GM18520 (cell line): ENCODE measurements around the gene METTL25.

ENCODE experiments used
- ATAC-seq: cut with Tn5 transposase; IDR thresholded peaks from one replicate; pipeline ENCODE4 v1.9.1; 2021; ENCODE audit not compliant: unreplicated experiment

The METTL25 gene

GRCh38 chr12:82461836-82462235, 103.5 kb downstream of the METTL25 start:
- ATAC-seq, result no peak

DNA sequence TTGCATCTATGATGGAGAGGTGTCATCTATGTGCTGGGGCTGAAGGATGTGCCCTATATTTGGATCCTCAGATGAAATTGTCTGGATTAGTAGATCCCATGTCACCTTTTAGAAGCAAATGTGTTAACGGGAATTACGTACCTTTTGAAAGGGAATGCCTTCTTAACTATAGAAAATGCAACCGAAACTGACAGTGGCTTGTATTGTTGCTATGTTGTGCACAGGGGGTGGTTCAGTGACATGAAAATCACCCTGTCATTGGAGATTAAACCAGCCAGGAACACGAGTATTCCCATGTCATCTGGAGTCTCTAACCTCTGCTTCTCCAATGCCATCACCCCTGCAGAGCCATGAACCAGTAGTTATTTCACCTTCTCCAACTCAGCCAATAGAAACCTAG, 110.2 kb downstream of the METTL25 start:
- ATAC-seq, result no peak

DNA sequence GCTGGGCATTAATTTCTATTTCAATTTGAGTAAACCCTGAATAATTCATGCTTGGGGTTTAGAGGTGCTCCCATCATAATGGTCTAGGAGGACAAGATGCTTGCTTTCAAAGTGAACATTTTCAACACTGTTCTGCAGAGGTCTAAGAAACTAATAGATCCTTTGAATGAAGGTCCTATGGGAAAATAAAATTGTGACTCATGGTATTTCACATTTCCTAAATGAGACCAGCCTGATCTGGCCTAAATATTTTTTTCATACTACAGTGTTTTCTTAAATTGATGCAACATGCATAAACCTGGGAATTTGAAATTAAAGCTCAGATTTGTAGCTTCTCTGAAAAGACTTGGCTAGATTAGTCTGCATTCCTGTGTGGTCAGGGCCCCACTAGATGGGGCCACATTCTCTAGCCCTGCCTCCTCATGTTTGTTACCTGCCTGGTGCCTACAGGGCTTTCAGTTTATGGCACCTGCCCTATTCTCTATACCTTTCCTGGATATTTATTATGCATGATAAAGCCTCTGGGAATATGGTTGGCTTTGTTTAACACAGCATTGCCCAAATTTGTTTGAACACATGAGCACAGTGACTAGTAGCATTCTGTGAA, 112.7 kb downstream of the METTL25 start:
- ATAC-seq, result no peak

GRCh38 chr12:82473111-82473754, 114.9 kb downstream of the METTL25 start:
- ATAC-seq, result no peak

DNA sequence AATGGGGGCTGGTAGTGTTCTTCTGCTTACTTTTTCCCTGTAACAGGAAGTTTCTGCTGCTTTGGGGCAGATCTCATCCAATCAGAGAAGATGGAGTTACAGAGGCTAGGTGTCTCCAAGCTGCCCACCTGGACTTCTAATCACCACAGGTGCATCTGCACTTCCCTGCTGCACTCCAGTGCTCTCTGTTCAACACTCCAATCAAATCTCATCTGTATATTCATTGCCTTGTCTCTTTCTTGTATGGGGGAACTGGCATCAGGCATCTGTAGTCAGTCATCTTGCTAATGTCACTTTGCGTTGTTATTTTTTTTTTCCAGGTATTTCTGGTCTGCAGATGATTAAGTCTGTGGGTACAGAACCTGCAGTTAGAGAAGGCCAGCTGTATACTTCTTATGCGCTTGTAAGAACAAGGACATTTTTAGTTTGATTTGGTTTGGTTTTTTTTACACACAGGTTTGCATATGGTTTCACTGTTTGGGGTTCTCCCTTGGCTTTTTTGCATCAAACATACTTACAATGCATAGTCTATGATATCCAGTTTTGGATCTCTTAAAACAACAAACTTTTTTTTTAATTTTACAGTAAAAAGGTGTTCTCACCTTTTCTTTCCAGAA, 116.0 kb downstream of the METTL25 start:
- peak; percentile 75 for ATAC-seq

DNA sequence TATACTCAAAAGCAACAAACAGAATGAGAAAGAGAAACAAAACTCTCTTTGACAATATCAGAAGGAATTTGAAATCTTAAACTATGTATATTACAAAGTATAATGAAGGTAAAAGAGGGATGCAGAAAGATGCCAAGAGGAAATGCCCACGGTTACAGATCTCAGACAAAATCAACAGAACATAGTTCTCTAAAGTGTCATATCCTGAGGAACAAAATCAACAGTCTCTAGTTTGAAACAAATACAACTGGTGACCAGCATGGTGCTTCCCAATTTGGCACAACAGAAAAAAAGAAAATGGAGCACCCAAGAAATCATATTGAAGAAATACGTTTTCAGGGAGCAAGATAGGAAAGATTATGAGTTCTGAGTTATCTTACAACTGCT, 116.5 kb downstream of the METTL25 start:
- ATAC-seq, result peak; percentile 3

- no peak for ATAC-seq
Observed at GRCh38 chr12:82475211-82475610, 116.9 kb downstream of the METTL25 start.

DNA sequence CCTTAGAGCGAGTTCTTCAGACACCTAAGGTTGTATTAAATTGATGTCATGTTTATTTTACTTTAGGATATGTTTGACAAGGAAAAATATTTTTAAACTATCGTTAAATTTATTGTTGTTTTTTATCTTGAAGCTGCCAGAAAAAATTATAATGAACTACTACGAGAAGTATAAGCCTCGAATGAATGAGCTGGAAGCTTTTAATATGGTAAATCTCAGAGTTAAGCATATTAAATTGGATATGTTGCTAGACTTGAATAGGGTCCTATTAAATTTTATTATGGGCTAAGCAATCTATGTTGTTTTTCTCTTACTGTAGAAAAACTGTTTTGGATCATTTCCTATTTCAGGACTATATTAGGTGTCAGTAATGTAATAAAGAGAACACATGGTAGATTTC, 118.2 kb downstream of the METTL25 start:
- ATAC-seq, result no peak

DNA sequence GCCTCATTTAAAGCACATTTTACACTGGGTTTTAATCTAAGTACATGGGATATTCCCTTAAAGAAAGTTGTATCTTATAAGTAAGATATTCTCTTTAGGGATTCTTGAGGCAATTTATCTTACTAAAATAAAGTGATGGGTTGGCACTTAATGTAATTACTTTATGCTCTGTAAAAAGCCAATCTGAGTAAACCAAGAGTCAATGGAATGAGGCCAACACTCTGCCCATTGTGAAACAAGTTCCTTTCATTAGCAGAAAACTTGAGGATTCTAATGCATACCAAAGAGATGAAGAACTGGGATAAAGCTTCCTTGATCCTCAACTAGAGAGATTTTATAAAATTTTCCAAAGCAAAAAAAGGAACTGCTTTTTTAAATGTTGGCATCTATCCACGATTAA, 121.2 kb downstream of the METTL25 start:
- ATAC-seq, result no peak

DNA sequence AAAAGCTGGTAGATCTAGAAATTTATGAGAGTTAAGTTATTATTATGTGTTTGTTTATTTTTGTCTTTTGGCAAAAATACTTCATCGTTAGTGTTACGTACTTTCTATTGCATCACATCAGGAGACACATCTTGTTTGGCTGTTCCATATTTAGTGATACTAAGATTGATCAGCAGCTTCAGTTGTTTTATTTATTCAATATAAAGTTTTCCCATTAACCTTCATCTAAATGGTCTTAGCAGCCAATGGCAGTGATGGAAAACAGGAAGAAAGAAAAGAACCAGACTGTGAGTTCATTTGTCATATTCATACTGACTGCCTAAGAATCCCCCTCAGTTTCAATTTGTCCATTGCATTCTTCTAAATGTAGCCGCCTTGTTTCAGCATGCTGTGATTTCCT, 122.3 kb downstream of the METTL25 start:
- ATAC-seq, result no peak

GRCh38 chr12:82481954-82482353, 123.6 kb downstream of the METTL25 start:
- peak; percentile 59 for ATAC-seq

DNA sequence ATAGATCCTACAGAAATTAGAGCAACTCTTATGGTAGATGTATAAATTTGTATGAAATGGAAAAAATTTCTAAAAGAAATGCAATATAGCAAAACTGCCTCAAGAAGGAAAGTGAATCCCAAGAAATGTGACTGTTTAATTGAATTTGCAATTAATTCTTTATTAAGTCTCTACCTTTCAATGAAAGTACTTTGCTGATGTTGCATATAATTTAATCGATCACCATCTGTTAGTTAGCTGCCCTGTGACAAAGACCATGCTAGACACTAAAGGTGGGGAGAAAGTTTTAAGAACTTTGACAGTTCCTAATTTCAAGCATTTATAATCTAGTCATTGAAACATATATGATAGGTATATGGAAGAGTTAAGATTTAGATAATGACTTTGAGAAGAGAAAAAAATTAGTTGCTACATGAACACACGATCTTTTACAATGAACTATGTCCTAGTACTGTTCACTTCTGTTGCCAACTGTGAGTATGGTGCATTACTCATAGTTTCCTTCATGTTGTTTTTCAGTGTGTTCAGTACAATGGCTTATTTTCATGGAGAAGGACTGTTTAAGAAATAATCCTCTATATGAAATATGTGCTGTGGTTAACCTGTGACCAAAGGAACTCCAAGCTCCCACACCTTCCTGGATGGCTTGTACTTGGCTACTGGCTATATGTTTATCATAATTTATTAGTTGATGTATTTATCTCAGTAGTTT, 128.4 kb downstream of the METTL25 start:
- ATAC-seq, result no peak

- no peak for ATAC-seq
Observed at GRCh38 chr12:82504409-82504808, 146.1 kb downstream of the METTL25 start.

GRCh38 chr12:82505150-82505549, 146.8 kb downstream of the METTL25 start:
- no peak for ATAC-seq

DNA sequence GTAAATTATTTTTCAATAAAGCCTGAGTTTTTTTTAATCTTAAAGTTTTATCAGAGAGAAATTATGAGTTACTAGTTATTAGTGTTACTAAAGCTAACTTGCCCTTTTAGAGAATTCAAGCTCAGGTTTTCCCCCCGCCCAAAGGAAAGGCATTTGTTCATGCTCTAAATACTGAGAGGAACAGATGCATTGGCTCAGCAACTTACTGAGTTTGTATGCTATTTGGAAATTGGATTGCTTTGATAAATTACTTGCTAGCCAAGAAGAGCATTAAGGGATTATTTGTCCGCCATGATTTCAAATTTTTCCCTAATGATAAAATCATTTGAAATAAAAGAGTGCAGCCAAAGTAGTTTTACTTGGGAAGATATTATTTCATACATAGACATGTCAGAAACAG, 149.4 kb downstream of the METTL25 start:
- no peak for ATAC-seq

DNA sequence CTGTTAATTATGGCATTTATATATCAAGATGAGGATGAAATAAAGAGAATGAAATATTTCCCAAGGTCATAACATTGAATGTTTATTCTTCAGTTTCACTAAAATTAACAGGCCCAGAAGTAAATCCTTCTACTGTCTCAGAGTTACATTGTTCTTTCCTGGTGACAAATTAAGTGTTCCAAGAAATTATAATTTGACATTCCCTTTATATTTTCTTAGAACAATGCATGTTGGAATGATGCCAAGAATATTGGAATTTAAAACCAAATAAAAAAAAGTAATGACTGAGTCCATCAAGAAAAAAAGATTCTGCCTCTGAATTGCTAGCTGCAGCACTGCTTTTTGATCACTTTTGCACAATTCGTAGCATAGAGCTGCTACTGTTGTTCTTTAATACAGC, 152.1 kb downstream of the METTL25 start:
- ATAC-seq, result no peak

GRCh38 chr12:82514880-82515279, 156.6 kb downstream of the METTL25 start:
- no peak for ATAC-seq

DNA sequence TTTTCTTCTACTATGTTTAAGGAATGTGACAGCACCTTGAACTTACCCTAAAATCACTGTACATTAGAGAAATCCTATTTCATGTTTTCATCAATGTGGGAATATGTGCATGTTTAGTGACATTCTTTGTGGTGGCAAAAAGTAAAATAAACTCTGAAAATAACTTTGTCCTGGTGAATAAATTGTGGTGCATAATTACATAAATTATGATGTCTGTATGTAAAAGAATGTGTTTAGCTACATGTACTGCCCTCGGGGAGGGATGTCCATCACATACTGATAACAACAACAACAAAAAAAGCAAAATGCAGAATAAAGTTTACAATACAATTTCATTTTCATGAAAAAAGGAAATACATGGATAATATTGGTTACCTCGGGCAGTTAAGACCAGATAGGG, 157.3 kb downstream of the METTL25 start:
- no peak for ATAC-seq

DNA sequence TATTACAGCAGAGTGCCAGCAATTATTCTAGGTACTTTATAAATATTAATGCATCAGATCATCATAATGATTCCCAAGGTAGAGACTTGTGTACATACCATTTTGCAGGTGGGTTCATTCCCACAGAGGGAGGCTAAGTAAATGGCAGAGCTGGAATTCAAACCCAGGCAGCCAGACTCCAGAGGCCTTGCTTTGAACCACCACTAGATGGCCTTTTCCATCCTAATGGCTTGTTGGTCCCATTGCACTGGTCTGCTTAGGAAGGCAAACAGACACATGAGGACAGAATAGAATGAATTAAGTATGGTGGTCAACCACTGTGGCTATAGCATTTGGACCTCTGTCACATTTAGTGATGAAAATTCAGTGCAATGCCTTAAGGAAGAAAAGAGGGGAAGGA, 158.7 kb downstream of the METTL25 start:
- ATAC-seq, result peak; percentile 62

DNA sequence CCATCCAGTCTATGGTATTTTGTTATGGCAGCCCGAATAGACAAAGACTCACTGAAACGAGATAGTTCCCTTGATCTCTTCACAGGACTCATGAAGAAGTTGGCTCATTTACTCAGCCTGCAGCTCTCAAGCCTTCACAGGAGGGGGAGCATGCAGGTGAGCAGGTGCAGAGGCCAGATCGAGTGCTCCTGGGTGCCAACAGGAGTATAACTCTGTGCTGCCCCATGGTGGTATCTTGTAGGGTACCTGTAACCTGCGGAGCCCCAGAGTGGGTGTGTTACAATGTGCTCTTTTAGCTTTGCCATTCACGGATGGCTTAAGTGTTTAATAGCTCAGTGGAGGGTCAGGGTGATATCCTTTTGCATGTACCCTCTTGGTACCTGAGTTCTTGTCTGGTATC, 159.5 kb downstream of the METTL25 start:
- no peak for ATAC-seq

- ATAC-seq, result no peak
Observed at GRCh38 chr12:82519510-82519909, 161.2 kb downstream of the METTL25 start.

DNA sequence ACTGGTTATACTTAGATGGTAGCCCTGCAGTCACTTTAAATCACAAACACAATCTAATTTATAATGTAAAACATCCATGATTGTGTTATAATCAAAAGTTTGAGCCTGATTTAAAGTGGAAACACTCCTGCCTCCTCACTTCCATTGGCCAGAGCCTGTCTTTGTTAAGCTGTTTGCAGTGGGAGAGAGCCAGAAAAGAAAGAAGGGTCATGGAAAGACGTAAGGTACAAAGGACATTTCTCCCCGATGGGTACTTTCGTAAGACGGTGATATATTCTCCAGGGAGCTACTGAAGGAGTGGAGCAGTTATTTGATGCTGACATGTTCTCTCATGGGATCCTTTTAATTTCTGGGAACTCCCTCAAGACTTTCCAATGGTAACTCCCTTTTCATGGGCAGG, 164.0 kb downstream of the METTL25 start:
- no peak for ATAC-seq
